22Rv1 (cell line): ENCODE measurements around the gene CDC25B.

Experiments used
- H3K27ac ChIP-seq: fragments of 450-650 bp; 2 replicates; pipeline ENCODE4 v1.5.1; 2017
- CTCF ChIP-seq: fragments of 450-650 bp; IDR thresholded peaks from 2 replicates; pipeline ENCODE4 v1.5.1; 2017; ENCODE audit warnings: mild to moderate bottlenecking
- ZFX ChIP-seq: fragments of 450-650 bp; IDR thresholded peaks from 2 replicates; pipeline ENCODE4 v1.6.1; 2017; ENCODE audit warnings: antibody characterized with exemption, borderline replicate concordance

The CDC25B gene

GRCh38 chr20:3798373-3798768, 2.3 kb downstream of the CDC25B start:
- H3K27ac ChIP-seq = peak overlapping the region; percentile 97

GRCh38 chr20:3798908-3799248, 2.8 kb downstream of the CDC25B start:
- peak overlapping the region; percentile 97; the same call in 1 of the 2 replicates for H3K27ac ChIP-seq
- TF ChIP-seq CTCF = no peak
- TF ChIP-seq ZFX = no peak

More at GRCh38 chr20:3798373-3798768, 2.3 kb downstream of the CDC25B start:
- no peak for TF ChIP-seq CTCF
- TF ChIP-seq ZFX = no peak

- no peak overlapping the region for H3K27ac ChIP-seq
- TF ChIP-seq CTCF = no peak
- TF ChIP-seq ZFX = no peak
These were observed 4.3 kb downstream of the CDC25B start for GRCh38 chr20:3800256-3800877.

- no peak for TF ChIP-seq ZFX
- TF ChIP-seq CTCF = no peak
- H3K27ac ChIP-seq = no peak overlapping the region
These were observed 4.8 kb downstream of the CDC25B start for GRCh38 chr20:3800878-3801260.

GRCh38 chr20:3801299-3801698, 5.2 kb downstream of the CDC25B start:
- TF ChIP-seq CTCF (no peak), ZFX (no peak)
- H3K27ac ChIP-seq = 0 out of 2 replicates have a peak overlapping the region, but pooled peaks have one; percentile 4

GRCh38 chr20:3801846-3802245, 5.7 kb downstream of the CDC25B start:
- 0 out of 2 replicates have a peak overlapping the region, but pooled peaks have one; percentile 4 for H3K27ac ChIP-seq
- TF ChIP-seq CTCF (no peak), ZFX (no peak)

GRCh38 chr20:3802524-3803239, 6.6 kb downstream of the CDC25B start:
- 0 out of 2 replicates have a peak overlapping the region, but pooled peaks have one; percentile 5 for H3K27ac ChIP-seq
- no peak for TF ChIP-seq CTCF
- no peak for TF ChIP-seq ZFX
